Stimulated activated CD8-positive, alpha-beta memory T cell treated with anti-CD3 and anti-CD28 coated beads, Interleukin-7, amount 100 ng/mL, for 1 hour (primary cell): ENCODE data around the gene NMNAT2.
"Not testable (repeated sequence)": the region's sequence is repeated elsewhere in the genome, so short reads cannot be mapped to it uniquely, and the experiment has no call there.

ENCODE experiments used
- DNase-seq, 2 donors: peaks; one replicate each; pipeline ENCODE4 v3.0.0-alpha.2; 2020; ENCODE audit warnings: low read depth in 2 of 2

NMNAT2 gene

DNA sequence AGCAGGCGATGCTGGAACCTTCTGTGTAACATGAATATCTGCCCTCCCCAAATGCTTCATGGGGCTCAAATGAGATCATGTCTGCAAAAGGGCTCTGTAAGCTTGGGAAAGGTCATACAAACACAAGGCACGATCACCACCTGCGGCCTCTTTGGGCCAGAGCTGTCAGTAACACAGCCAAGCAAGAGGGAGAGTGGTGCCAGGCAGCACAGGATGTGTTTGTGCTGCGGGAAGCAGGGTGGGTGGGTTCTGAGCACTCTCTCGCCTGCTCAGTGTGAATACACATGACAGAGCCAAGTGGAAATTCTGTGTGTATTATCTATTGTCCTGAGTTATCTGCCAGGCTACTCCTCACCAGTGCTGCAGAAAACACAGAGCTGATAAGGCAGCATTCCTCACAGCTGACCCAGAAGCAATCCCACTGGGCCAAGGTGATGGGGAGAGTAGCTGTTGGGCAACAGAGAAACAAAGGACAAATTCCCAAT lies 130.9 kb downstream of the NMNAT2 start:
- no peak for DNase-seq

- no peak for DNase-seq
These were observed 132.4 kb downstream of the NMNAT2 start for GRCh38 chr1:183285746-183286145.

- no peak for DNase-seq
These were observed 132.9 kb downstream of the NMNAT2 start for GRCh38 chr1:183285256-183285655.

DNA sequence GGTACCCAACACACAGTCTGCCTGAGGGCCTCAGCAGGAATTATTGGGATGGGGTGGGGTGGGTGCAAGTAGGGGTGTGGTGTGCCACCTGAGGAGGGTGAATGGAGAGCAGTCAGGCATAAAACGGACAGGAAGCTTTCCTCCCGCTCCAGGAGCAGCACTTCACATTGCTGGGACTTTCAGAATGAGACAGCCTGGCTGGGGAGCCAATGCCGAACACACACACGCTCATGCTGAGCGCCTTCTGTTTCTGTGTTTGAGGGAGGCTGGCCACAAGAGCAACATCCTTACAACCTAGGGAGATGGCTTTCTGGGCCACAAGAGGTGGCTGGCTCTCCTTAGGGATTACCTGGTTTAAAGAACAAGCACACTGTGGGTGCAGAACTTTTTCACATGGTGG lies 134.1 kb downstream of the NMNAT2 start:
- DNase-seq: no peak

GRCh38 chr1:183283286-183283685 lies 134.9 kb downstream of the NMNAT2 start:
- no peak for DNase-seq

DNA sequence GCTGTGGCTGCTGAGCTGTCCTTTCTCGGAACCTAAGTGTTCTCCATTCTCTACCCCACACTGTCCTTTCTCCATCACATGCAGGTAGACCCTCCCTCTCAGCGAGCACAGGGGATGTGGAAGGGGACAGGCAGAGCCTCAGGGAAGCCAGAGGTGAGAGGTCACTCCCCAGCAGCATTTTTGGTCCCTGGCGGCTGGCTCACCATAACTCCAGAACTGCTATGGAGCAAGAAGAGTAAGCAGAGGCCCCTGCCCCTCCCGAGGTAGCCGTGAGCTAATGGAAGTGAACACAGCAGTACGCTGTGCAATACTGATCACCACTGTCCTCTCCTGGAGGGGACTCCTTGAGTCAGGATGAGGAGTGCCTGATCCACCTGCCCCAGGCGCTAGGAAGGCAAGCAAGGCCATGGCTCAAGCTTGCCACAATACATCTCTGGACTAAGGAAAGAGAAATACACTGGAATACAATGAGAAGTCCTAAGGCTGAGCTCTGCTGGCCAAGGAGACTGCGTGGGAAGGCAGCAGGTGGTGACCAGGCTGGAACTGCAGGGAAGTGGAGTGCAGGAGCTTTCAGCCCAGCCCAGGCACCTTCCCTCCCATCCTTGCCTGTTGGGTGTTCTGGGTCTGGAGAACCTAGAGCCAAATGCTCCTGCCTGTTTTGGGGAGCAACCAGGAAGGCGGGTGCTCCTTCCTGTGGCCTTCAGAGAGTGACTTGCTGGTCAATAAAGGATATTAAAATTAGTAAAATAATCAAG lies 135.9 kb downstream of the NMNAT2 start:
- DNase-seq: no peak

GRCh38 chr1:183281553-183282091 lies 136.6 kb downstream of the NMNAT2 start:
- DNase-seq: peak; percentile 26 to 39

GRCh38 chr1:183281039-183281438 lies 137.1 kb downstream of the NMNAT2 start:
- no peak for DNase-seq

DNA sequence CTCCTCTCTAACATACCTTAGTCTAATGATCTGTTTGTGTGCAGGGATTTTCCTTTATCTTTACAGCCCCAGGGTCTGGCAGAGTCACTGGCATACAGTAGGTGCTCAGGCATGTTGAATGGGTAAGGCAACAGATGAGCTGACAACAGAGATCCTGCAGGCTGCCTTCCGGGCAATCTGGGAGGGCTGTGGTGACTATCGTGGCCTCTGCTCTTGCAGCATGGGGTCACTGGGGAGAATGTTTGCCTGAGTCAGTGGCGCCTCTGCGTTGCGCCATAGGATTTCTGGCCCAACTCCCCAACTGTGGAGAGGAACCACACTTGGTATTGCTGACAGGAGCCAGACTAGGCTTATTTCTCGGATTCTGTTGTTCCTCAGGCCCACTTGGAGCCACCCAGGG lies 138.3 kb downstream of the NMNAT2 start:
- DNase-seq: no peak

GRCh38 chr1:183278739-183279591 lies 139.2 kb downstream of the NMNAT2 start:
- DNase-seq: no peak

DNA sequence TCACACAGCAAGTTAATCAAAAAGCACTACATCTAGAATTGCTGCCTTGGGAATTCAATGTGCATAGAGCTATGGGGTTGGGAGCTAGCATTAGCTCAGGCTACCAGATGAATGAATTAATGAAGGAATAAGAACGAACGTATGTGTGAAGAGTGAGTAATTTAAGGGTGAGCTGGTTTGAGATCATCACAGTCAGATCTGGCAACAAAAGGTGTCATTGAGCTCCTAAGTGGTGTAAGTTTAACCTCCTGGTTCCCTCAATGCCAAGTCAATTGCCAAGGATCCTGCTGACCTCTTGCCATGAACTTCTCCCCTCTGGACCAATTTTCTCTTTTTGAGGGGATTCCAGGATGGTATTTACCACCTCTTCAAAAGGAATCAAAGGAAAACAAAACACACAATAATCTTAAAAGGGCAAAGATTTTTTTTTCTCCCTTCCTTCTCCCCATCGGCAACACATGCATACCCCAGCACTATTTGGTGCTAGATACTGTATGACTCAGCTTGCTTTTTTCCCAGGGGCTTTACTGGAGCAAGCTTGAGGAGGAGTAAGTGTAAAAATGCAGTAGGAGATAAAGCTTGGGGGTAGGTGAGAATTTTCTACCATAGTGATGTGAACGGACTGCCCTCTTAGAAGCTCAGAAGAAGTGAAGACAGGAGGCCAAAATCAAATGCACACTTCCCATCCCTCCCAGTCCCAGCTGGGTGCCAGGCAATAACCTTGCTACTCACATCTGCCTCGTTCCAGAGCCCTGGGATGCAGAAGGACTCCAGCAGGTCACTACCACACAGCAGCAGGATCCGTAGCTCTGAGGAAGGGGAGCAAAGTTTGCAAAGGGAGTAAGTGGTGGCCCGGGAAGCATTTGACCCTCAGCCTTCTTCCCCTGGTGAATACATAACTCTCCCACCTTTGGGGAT lies 140.1 kb downstream of the NMNAT2 start:
- DNase-seq: no peak

GRCh38 chr1:183276386-183277080 lies 141.6 kb downstream of the NMNAT2 start:
- no peak for DNase-seq

GRCh38 chr1:183275322-183275721 lies 142.9 kb downstream of the NMNAT2 start:
- no peak for DNase-seq

GRCh38 chr1:183274836-183275235 lies 143.3 kb downstream of the NMNAT2 start:
- no peak for DNase-seq

GRCh38 chr1:183273984-183274383 lies 144.2 kb downstream of the NMNAT2 start:
- not testable (repeated sequence) for DNase-seq

DNA sequence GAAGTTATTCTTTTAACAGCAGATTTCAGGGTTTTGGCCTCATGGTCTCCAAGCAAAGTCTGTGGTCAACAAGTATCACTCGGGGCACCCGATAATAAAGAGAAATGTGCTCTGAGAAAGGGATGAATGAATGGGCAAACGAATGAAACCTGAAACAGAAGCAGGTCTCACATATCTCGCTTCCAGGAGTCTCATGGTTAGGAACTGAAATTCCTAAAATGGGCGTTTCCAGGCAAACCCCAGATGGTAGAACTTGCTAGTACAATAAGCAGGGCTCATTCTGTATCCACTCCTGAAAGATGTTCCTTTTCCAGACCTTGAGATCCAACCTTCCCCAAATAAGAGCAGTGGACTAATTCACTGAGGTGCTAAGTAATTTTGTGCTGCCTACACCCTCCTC lies 144.9 kb downstream of the NMNAT2 start:
- no peak for DNase-seq

- DNase-seq: no peak
These were observed 145.8 kb downstream of the NMNAT2 start for GRCh38 chr1:183272390-183272848.

GRCh38 chr1:183270541-183271141 lies 147.5 kb downstream of the NMNAT2 start:
- DNase-seq: no peak

- no peak for DNase-seq
These were observed 150.3 kb downstream of the NMNAT2 start for GRCh38 chr1:183267646-183268431.
